ENCODE results near the gene KIRREL3.

The KIRREL3 gene

DNA sequence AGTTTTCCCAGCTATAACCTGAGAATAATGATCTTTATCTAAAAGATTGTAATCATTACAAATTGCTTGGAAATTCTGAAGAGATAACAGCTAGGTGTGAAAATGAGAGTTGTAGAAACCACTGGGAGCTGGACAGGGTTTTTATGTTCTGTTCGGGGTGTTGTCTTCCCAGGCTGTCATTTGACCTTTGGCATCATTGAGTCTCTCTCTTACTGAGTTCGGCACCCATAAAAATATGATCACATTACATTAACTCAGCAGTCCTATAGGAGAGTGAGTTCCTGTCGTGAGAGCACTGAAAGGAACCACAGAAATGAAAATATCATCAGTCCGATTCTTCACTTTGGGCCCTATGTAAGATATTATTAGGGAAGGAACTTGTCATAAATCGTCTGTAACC, 29.3 kb downstream of the KIRREL3 start:
- no peak overlapping the region for H4K8ac ChIP-seq (ENCODE audit: low read depth, low read length)
- H3K79me1 ChIP-seq (ENCODE audit: low read depth, low read length), result no peaks in the 10 kb centered on the region
- no peak overlapping the region for H2BK12ac ChIP-seq (ENCODE audit: low read length)
- no peak overlapping the region for H3K9ac ChIP-seq (ENCODE audit: low read depth, low read length, poor library complexity)
- DNase-seq (ENCODE audit: low spot score), result no peak
- no peak overlapping the region for H3K4me3 ChIP-seq (ENCODE audit: low read length in 2 of 2)
- H2BK15ac ChIP-seq (ENCODE audit: low read length), result no peak overlapping the region
- no peak overlapping the region for H4K91ac ChIP-seq (ENCODE audit: low read depth, low read length, poor library complexity)
- no peak overlapping the region for H3K4ac ChIP-seq (ENCODE audit: low read length)
- no CpG with 5 or more reads among the region's 5 CpGs for WGBS, 2 donors (ENCODE audit: extremely low coverage in 2 of 2, insufficient read length in 2 of 2, insufficient replicate concordance in 1 of 2)
- H2AFZ ChIP-seq (ENCODE audit: low read length), result no peak overlapping the region
- H3K4me2 ChIP-seq (ENCODE audit: insufficient read depth, low read length, poor library complexity, severe bottlenecking), result no peak overlapping the region
- H3K23ac ChIP-seq (ENCODE audit: low read depth, low read length, poor library complexity), result no peak overlapping the region
- no peak overlapping the region for H3K27ac ChIP-seq (replicated peaks; ENCODE audit: low read length)
- no peak overlapping the region for H3K18ac ChIP-seq (ENCODE audit: low read length)
- H3K27me3 ChIP-seq (ENCODE audit: control insufficient read depth in 3 of 3, insufficient read depth in 3 of 3, low read depth in 1 of 3, low read length in 3 of 3), result no peaks in the 10 kb centered on the region
- no peak overlapping the region for H2BK5ac ChIP-seq (ENCODE audit: low read length)
- H3K9me3 ChIP-seq (replicated peaks in 1 of 2; ENCODE audit: control insufficient read depth in 2 of 2, insufficient read depth in 1 of 2, low read depth in 1 of 2, low read length in 2 of 2), result peaks cover 0 to 2% of the 10 kb centered on the region in 2 donors
- no peaks in the 10 kb centered on the region for H3K36me3 ChIP-seq (replicated peaks in 1 of 2; ENCODE audit: control insufficient read depth in 2 of 2, insufficient read depth in 2 of 2, low read length in 2 of 2)
- peaks cover 0 to 4% of the 10 kb centered on the region in 2 donors for H3K4me1 ChIP-seq (ENCODE audit: control insufficient read depth in 2 of 2, insufficient read depth in 1 of 2, low read depth in 1 of 2, low read length in 2 of 2)
- no peak overlapping the region for H2AK5ac ChIP-seq (ENCODE audit: low read depth, low read length)
- H3K14ac ChIP-seq (ENCODE audit: low read length), result no peak overlapping the region
- H2BK120ac ChIP-seq (ENCODE audit: low read depth, low read length), result no peak overlapping the region

DNA sequence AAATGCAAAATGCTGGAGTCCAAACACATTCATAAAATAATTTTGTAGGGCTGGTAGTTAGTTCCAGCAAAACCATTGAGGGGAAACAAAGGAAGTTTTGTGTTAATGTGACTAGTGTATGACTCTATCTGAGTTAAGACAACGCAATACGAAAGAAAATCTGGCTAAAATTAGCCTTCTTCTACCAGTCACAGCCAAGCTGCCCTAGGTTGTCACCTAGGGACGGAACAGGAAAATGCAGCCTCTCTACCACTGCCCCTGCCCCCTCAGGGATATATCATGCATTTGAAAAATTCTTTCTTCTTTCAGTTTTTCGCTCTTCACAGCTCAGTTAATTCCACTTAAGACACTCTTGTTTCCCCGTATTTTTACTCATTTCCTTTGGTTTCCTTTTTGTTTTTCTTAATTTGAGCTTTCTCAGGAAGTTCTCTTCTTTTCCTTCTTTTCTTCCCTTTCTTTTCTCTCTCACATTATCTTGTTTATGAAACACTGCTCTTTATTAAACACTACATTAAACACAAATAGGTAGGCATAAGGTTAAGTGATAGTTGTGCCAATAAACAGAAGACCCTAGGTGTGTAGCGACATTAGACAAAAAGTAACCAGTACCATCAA, 30.6 kb downstream of the KIRREL3 start:
- Histone ChIP-seq H3K9me3 (replicated peaks in 1 of 2; ENCODE audit: control insufficient read depth in 2 of 2, insufficient read depth in 1 of 2, low read depth in 1 of 2, low read length in 2 of 2) (peaks cover 0 to 2% of the 10 kb centered on the region in 2 donors), H2AK5ac (ENCODE audit: low read depth, low read length) (no peak overlapping the region), H3K4me2 (ENCODE audit: insufficient read depth, low read length, poor library complexity, severe bottlenecking) (no peak overlapping the region), H2BK120ac (ENCODE audit: low read depth, low read length) (no peak overlapping the region), H3K27ac (replicated peaks; ENCODE audit: low read length) (no peak overlapping the region), H2BK5ac (ENCODE audit: low read length) (no peak overlapping the region), H3K9ac (ENCODE audit: low read depth, low read length, poor library complexity) (no peak overlapping the region), H3K79me1 (ENCODE audit: low read depth, low read length) (no peaks in the 10 kb centered on the region), H2AFZ (ENCODE audit: low read length) (no peak overlapping the region), H3K14ac (ENCODE audit: low read length) (no peak overlapping the region), H3K18ac (ENCODE audit: low read length) (no peak overlapping the region), H3K4me1 (ENCODE audit: control insufficient read depth in 2 of 2, insufficient read depth in 1 of 2, low read depth in 1 of 2, low read length in 2 of 2) (peaks cover 0 to 4% of the 10 kb centered on the region in 2 donors), H2BK12ac (ENCODE audit: low read length) (no peak overlapping the region), H3K36me3 (replicated peaks in 1 of 2; ENCODE audit: control insufficient read depth in 2 of 2, insufficient read depth in 2 of 2, low read length in 2 of 2) (no peaks in the 10 kb centered on the region), H3K4me3 (ENCODE audit: low read length in 2 of 2) (no peak overlapping the region), H3K4ac (ENCODE audit: low read length) (no peak overlapping the region), H3K23ac (ENCODE audit: low read depth, low read length, poor library complexity) (no peak overlapping the region), H4K8ac (ENCODE audit: low read depth, low read length) (no peak overlapping the region), H2BK15ac (ENCODE audit: low read length) (no peak overlapping the region), H3K27me3 (ENCODE audit: control insufficient read depth in 3 of 3, insufficient read depth in 3 of 3, low read depth in 1 of 3, low read length in 3 of 3) (no peaks in the 10 kb centered on the region), H4K91ac (ENCODE audit: low read depth, low read length, poor library complexity) (no peak overlapping the region)
- WGBS, 2 donors (ENCODE audit: extremely low coverage in 2 of 2, insufficient read length in 2 of 2, insufficient replicate concordance in 1 of 2), result no CpG with 5 or more reads among the region's 6 CpGs
- DNase-seq (ENCODE audit: low spot score), result no peak

DNA sequence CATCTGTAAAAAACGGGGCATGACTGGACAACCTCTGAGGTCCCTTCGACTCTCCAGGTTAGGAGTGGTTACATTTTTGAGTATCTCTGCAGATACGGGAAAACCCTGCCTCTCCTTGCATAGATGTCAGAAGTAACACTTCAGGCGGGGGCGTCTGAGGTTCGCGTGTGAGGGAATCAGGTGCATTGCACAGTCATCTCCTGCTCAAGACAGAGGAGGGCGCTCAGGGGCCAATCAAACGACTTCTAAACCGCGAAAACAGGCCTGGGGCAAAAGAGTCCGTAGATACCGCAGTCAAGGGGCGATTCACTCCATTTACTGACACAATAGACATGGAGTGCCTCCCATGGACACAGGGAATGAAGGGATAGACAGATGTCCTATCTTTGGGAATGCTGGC, 31.7 kb downstream of the KIRREL3 start:
- Histone ChIP-seq H2BK5ac (ENCODE audit: low read length) (no peak overlapping the region), H4K8ac (ENCODE audit: low read depth, low read length) (no peak overlapping the region), H3K79me1 (ENCODE audit: low read depth, low read length) (no peaks in the 10 kb centered on the region), H3K23ac (ENCODE audit: low read depth, low read length, poor library complexity) (no peak overlapping the region), H2AFZ (ENCODE audit: low read length) (no peak overlapping the region), H3K27me3 (ENCODE audit: control insufficient read depth in 3 of 3, insufficient read depth in 3 of 3, low read depth in 1 of 3, low read length in 3 of 3) (no peaks in the 10 kb centered on the region), H3K27ac (replicated peaks; ENCODE audit: low read length) (no peak overlapping the region), H3K9ac (ENCODE audit: low read depth, low read length, poor library complexity) (no peak overlapping the region), H3K4ac (ENCODE audit: low read length) (no peak overlapping the region), H2BK120ac (ENCODE audit: low read depth, low read length) (no peak overlapping the region), H3K4me1 (ENCODE audit: control insufficient read depth in 2 of 2, insufficient read depth in 1 of 2, low read depth in 1 of 2, low read length in 2 of 2) (peaks cover 0 to 4% of the 10 kb centered on the region in 2 donors), H3K18ac (ENCODE audit: low read length) (peak overlapping the region; percentile 51), H3K4me3 (ENCODE audit: low read length in 2 of 2) (no peak overlapping the region), H3K14ac (ENCODE audit: low read length) (no peak overlapping the region), H4K91ac (ENCODE audit: low read depth, low read length, poor library complexity) (no peak overlapping the region), H2BK15ac (ENCODE audit: low read length) (no peak overlapping the region), H2BK12ac (ENCODE audit: low read length) (no peak overlapping the region), H3K9me3 (replicated peaks in 1 of 2; ENCODE audit: control insufficient read depth in 2 of 2, insufficient read depth in 1 of 2, low read depth in 1 of 2, low read length in 2 of 2) (peaks cover 0 to 2% of the 10 kb centered on the region in 2 donors), H3K36me3 (replicated peaks in 1 of 2; ENCODE audit: control insufficient read depth in 2 of 2, insufficient read depth in 2 of 2, low read length in 2 of 2) (no peaks in the 10 kb centered on the region), H3K4me2 (ENCODE audit: insufficient read depth, low read length, poor library complexity, severe bottlenecking) (no peak overlapping the region), H2AK5ac (ENCODE audit: low read depth, low read length) (no peak overlapping the region)
- WGBS, 2 donors (ENCODE audit: extremely low coverage in 2 of 2, insufficient read length in 2 of 2, insufficient replicate concordance in 1 of 2), result no CpG with 5 or more reads among the region's 14 CpGs
- no peak for DNase-seq (ENCODE audit: low spot score)

DNA sequence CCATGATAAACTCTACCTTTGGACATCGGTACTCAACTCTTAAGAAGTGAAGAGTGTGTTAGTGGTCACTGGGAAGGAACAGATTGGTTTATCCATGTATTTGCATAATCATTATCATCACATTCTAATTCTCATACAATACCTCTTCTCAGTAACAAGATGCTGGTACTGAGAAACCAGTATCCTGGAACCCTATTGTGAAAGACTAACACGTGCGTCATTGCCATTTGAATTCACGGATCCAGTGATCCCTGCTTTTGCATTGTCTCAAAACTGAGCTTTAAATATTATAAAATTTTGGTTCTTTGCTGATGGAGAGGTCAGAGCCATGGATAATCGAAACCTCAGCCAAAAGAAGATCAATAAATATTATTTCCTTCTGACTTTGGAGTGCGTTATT, 35.2 kb downstream of the KIRREL3 start:
- no peak overlapping the region for H2AFZ ChIP-seq (ENCODE audit: low read length)
- H3K23ac ChIP-seq (ENCODE audit: low read depth, low read length, poor library complexity), result no peak overlapping the region
- H3K4me2 ChIP-seq (ENCODE audit: insufficient read depth, low read length, poor library complexity, severe bottlenecking), result no peak overlapping the region
- H4K91ac ChIP-seq (ENCODE audit: low read depth, low read length, poor library complexity), result no peak overlapping the region
- no peak overlapping the region for H2BK5ac ChIP-seq (ENCODE audit: low read length)
- no peak overlapping the region for H3K27ac ChIP-seq (replicated peaks; ENCODE audit: low read length)
- H4K8ac ChIP-seq (ENCODE audit: low read depth, low read length), result no peak overlapping the region
- no peaks in the 10 kb centered on the region for H3K27me3 ChIP-seq (ENCODE audit: control insufficient read depth in 3 of 3, insufficient read depth in 3 of 3, low read depth in 1 of 3, low read length in 3 of 3)
- H3K9me3 ChIP-seq (replicated peaks in 1 of 2; ENCODE audit: control insufficient read depth in 2 of 2, insufficient read depth in 1 of 2, low read depth in 1 of 2, low read length in 2 of 2), result no peaks in the 10 kb centered on the region
- no peak overlapping the region for H2AK5ac ChIP-seq (ENCODE audit: low read depth, low read length)
- no peak overlapping the region for H3K4me3 ChIP-seq (ENCODE audit: low read length in 2 of 2)
- no peak overlapping the region for H2BK15ac ChIP-seq (ENCODE audit: low read length)
- H3K18ac ChIP-seq (ENCODE audit: low read length), result no peak overlapping the region
- no CpG with 5 or more reads among the region's 6 CpGs for WGBS, 2 donors (ENCODE audit: extremely low coverage in 2 of 2, insufficient read length in 2 of 2, insufficient replicate concordance in 1 of 2)
- H3K4me1 ChIP-seq (ENCODE audit: control insufficient read depth in 2 of 2, insufficient read depth in 1 of 2, low read depth in 1 of 2, low read length in 2 of 2), result peaks cover 0 to 4% of the 10 kb centered on the region in 2 donors
- no peak overlapping the region for H3K14ac ChIP-seq (ENCODE audit: low read length)
- no peak overlapping the region for H2BK120ac ChIP-seq (ENCODE audit: low read depth, low read length)
- no peaks in the 10 kb centered on the region for H3K79me1 ChIP-seq (ENCODE audit: low read depth, low read length)
- H3K4ac ChIP-seq (ENCODE audit: low read length), result no peak overlapping the region
- H3K9ac ChIP-seq (ENCODE audit: low read depth, low read length, poor library complexity), result no peak overlapping the region
- H2BK12ac ChIP-seq (ENCODE audit: low read length), result no peak overlapping the region
- no peak for DNase-seq (ENCODE audit: low spot score)
- H3K36me3 ChIP-seq (replicated peaks in 1 of 2; ENCODE audit: control insufficient read depth in 2 of 2, insufficient read depth in 2 of 2, low read length in 2 of 2), result no peaks in the 10 kb centered on the region

All from neuronal stem cell (in vitro differentiated cells).